ENCODE results near the gene CFAP70.

GRCh38 chr10:73238990-73239566 lies 119.6 kb downstream of the CFAP70 start:
- no peak for TF ChIP-seq CTCF (IDR thresholded peaks at IDR 0.05)
- no peak for TF ChIP-seq POLR2A (IDR thresholded peaks at IDR 0.05)
